ENCODE data around the gene LRRC8E.

Gene LRRC8E

DNA sequence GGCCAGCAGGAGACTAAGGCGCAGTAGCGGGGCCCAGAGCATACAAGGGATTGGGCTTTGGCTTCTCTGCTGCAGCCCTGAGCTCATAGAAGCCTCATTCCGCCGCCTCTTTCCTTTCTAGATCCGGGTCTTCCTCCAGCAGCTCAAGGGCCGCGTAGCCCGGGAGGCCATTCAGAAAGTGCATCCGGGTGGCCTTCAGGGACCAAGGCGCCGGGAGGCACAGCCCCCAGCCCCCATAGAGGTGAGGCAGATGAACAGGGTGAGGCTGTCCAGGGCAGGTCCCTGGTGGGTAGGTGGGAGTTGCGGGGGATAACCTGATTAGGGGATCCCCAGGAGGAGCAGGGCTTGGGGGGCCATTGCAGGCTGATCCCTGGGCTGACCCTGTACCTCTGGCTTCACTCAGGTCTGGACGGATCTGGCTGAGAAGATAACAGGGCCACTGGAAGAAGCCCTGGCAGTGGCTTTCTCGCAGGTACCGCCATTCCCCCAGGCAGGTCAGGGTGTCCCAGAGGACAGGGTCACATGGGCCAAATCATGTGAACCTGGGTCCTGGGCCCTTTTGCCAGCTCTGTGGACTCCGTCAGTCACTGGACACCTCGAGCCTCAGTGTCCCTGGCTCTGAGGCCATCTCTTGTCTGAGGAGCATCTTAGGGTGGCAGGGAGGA, 33.1 kb downstream of the LRRC8E start:
- no peak for DNase-seq (ENCODE audit: extremely low read depth, low read depth)
- TF ChIP-seq, protein P1, sequence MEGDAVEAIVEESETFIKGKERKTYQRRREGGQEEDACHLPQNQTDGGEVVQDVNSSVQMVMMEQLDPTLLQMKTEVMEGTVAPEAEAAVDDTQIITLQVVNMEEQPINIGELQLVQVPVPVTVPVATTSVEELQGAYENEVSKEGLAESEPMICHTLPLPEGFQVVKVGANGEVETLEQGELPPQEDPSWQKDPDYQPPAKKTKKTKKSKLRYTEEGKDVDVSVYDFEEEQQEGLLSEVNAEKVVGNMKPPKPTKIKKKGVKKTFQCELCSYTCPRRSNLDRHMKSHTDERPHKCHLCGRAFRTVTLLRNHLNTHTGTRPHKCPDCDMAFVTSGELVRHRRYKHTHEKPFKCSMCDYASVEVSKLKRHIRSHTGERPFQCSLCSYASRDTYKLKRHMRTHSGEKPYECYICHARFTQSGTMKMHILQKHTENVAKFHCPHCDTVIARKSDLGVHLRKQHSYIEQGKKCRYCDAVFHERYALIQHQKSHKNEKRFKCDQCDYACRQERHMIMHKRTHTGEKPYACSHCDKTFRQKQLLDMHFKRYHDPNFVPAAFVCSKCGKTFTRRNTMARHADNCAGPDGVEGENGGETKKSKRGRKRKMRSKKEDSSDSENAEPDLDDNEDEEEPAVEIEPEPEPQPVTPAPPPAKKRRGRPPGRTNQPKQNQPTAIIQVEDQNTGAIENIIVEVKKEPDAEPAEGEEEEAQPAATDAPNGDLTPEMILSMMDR (IDR thresholded peaks at IDR 0.05; ENCODE audit: low read depth, low read length) = no peak

DNA sequence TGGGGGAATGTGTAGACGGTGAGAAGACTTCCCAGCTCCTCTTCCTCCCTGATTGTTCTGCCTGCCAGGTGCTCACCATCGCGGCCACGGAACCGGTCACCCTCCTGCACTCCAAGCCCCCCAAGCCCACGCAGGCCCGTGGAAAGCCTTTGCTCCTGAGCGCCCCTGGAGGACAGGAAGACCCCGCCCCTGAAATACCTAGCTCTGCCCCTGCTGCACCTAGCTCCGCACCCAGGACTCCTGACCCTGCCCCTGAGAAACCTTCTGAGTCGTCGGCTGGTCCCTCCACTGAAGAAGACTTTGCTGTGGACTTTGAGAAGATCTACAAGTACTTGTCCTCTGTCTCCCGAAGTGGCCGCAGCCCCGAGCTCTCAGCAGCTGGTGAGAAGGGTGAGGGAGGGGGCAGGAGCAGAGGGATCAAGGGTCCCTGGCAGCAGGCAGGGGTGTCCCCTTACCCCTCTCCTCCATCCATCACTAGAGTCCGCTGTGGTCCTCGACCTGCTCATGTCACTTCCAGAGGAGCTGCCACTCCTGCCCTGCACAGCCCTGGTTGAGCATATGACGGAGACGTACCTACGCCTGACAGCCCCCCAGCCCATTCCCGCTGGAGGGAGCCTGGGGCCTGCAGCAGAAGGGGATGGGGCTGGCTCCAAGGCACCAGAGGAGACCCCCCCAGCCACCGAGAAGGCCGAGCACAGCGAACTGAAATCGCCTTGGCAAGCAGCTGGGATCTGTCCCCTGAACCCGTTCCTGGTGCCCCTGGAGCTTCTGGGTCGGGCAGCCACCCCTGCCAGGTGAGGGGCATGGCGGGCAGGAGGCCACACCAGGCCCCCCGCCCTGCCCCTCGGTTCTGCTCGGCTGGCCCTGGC, 33.9 kb downstream of the LRRC8E start:
- TF ChIP-seq, protein P1 (IDR thresholded peaks at IDR 0.05; ENCODE audit: low read depth, low read length) = no peak
- DNase-seq (ENCODE audit: extremely low read depth, low read depth) = no peak

DNA sequence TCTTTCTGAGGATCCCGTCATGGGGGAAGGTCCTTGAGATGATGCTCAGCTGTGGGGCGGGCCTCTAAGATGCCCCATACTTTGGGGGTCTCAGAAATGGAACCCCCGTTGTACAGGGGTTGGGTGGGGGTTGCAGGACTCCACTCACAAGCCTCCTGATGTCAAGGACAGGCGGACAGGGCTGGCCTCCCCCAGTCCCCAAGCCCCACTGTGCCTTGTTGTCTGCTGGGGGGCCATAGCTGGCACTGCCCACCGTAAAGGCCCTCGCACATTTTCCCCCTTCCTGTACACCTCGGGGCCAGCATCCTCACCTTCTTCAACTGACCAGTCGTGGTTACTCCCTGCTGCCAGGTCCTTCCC, 34.5 kb downstream of the LRRC8E start:
- TF ChIP-seq, protein P1 (IDR thresholded peaks at IDR 0.05; ENCODE audit: low read depth, low read length) = no peak
- no peak for DNase-seq (ENCODE audit: extremely low read depth, low read depth)

DNA sequence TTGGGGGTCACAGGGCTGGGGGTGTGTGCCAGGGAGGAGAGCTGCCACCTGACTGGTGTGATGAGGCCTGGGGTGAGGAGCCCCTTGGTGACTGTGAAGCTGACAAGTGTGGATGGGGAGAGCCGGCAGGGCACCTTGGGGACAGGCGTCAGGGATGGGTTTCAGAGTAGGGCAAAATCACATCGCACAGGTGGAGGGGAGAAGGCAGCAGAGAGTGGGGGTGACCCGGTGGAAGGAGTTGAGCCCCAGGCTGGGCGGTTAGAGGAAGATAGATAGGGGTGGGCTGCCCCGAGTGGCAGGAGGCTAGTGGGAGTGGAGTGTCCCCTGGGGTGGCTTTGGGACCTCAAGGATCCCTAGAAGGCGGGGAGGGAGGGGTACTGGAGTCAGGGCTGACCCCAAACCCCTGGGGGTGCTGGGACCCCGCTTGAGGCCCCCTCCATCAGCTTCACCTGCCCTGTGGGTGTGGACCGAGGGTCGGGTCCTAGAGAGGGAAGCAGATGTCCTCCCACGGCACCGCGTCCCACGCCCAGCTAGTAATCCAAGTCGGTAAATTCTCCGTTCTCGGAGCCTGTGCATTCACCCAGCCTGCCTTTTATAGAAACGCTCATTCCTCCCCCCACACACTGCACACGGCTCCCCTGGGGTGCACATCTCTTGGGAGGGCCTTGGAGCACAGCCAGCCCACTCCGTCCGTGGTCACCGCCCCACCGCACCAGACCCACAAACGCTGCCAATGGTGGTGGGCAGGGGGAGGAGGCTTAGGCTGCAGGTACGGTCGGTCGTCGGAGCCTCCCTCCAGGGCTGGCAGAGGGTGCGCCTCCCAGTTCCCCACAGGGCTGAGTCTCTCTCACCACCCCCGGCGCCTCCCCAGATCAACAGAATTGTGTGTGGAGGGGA, 35.2 kb downstream of the LRRC8E start:
- TF ChIP-seq, protein P1 (IDR thresholded peaks at IDR 0.05; ENCODE audit: low read depth, low read length) = no peak
- no peak for DNase-seq (ENCODE audit: extremely low read depth, low read depth)

DNA sequence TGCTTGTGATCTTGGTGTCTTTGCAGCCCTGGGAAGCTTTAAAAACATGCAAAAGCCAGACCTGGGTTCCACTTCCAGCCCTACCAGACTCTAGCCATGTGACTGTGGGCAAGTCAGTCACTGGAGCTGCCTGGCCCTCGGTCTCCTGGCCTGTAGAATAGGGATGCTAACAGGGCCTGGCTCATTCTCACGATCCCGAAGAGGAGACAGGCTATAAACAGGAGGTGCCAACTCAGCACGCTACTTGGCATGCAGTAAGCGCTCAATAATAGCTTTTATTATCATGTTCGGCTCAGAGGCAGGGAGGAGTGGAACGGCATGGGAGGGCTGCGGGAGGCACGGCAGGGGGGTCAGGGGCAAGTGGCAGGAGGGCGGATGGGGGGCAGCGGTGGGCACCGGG, 35.9 kb downstream of the LRRC8E start:
- DNase-seq (ENCODE audit: extremely low read depth, low read depth) = no peak
- TF ChIP-seq, protein P1 (IDR thresholded peaks at IDR 0.05; ENCODE audit: low read depth, low read length) = no peak

DNA sequence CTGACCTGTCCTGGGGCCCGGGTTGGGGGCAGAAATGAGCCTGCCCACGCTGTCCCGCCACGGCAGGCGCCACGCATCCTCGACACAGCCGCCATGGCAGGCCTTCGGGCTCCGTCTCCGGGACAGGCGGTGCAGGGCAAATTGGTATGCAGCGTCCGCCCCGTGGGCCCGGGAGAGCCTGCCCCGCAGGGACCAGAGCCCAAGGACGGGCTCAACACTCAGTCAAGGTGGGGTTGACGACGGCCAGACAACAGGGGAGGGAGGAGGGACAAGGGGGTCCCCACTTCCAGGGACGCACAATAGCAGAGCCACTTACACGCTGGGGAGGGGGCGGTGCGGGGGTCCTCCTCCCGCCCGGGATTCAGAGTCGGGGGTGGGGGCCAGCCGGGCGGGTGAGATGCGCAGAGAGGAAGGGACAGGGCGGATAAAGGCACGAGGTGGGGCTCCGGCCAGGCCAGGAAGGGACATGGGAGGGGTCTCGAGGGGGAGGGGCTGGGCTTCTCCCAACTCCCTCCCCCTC, 36.4 kb downstream of the LRRC8E start:
- TF ChIP-seq, protein P1 (IDR thresholded peaks at IDR 0.05; ENCODE audit: low read depth, low read length) = no peak

More for the DNA sequence above, 36.4 kb downstream of the LRRC8E start:
- no peak for DNase-seq (ENCODE audit: extremely low read depth, low read depth)

Data from AG09319 (cell line).